Skeletal muscle tissue (tissue), 4 donors: Measurements from ENCODE around the gene NME9. TPM values are rescaled to one million over a fixed set of nuclear protein-coding genes. Genes with fewer than 3 reads are reported as not detected.

Experiments used
- H3K27ac ChIP-seq: one replicate; pipeline ENCODE4 v1.7.0; 2013; ENCODE audit warnings: mild to moderate bottlenecking, low read depth, low read length, inconsistent platforms
- H3K27me3 ChIP-seq, 3 donors: one replicate each; pipeline ENCODE4 v1.7.0; 2013; ENCODE audit warnings: low read length in 3 of 3; ENCODE audit not compliant: control insufficient read depth in 3 of 3, insufficient read depth in 3 of 3
- H3K36me3 ChIP-seq, 3 donors: one replicate each; pipeline ENCODE4 v1.7.0; 2013; ENCODE audit warnings: low read length in 3 of 3; ENCODE audit not compliant: control insufficient read depth in 3 of 3, insufficient read depth in 3 of 3
- H3K4me1 ChIP-seq, 3 donors: one replicate each; pipeline ENCODE4 v1.7.0; 2013; ENCODE audit warnings: low read length in 3 of 3, mild to moderate bottlenecking in 3 of 3; ENCODE audit not compliant: control insufficient read depth in 3 of 3, insufficient read depth in 3 of 3
- H3K4me3 ChIP-seq, 3 donors: one replicate each; pipeline ENCODE4 v1.7.0; 2013; ENCODE audit warnings: low read length in 3 of 3
- H3K9ac ChIP-seq, 3 donors: one replicate each; pipeline ENCODE4 v1.7.0; 2013; ENCODE audit warnings: low read length in 3 of 3, mild to moderate bottlenecking in 3 of 3, moderate library complexity in 2 of 3, low read depth in 1 of 3
- H3K9me3 ChIP-seq, 3 donors: one replicate each; pipeline ENCODE4 v1.7.0; 2013; ENCODE audit warnings: low read length in 3 of 3; ENCODE audit not compliant: control insufficient read depth in 3 of 3
- total RNA-seq: library from RNA; depleted of rRNA; stranded (reverse); fragments of >200 nt; gene quantifications from one replicate; pipeline ENCODE4 v1.2.3, GENCODE V29; 2014
- donor health status: Osteomylitis.

Gene NME9
- total RNA-seq, 1 donor from 2014 or later, result not detected

DNA sequence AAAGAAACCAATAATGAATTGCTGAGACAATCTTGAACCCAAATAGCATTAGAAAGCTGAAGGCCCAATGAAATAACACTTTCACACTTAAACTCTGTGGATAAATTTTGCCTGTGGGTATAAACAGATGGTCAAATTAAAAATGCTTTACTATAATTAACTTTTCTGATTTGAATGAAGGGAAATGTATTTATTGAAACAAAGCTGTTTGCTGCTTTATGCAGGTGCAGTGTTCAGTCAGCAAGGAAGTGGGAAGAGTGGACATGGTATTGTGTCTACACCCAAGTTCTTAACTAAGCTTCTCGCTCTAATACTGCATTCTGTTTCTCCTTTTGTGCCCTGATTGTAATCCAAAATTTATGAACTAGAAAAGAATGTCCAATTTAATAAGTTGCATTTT lies 31.8 kb downstream of the NME9 start:
- no peaks in the 10 kb centered on the region for H3K27me3 ChIP-seq
- H3K27ac ChIP-seq, result no peak overlapping the region
- peaks cover 20 to 34% (median 31%) of the 10 kb centered on the region in 3 donors for H3K36me3 ChIP-seq

DNA sequence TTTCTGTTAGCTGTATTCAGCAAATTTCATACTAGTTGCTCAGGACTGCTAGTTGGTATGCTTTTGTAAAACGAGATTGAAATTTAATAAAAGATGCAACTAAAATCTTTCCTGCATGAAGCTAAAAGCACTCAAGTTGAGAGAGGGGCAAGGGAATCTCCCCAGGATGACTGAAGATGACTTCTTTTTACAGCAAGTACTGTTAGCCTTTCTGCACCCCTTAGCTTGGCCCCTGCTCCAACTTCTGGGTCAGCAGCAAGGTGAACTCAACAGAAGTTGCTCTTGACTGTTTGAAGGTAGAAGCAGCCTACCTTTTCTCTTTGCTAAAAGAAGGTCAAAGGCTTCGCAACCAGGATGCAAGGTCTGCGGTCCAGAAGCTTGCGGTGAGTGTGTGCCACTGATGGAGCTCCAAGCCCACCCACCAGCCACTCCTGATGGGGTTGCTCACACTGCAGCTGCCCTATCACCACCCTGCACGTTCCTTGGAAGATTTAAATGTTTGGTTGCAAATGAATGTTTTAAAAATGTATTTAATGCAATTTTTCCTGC lies 32.5 kb downstream of the NME9 start:
- H3K36me3 ChIP-seq, result peaks cover 23 to 38% (median 37%) of the 10 kb centered on the region in 3 donors
- peaks cover 10 to 27% (median 18%) of the 10 kb centered on the region in 3 donors for H3K4me1 ChIP-seq
- H3K9ac ChIP-seq, result no peak overlapping the region
- no peaks in the 10 kb centered on the region for H3K9me3 ChIP-seq
- H3K4me3 ChIP-seq, result no peak overlapping the region
- H3K27ac ChIP-seq, result peak overlapping the region; percentile 23
- no peaks in the 10 kb centered on the region for H3K27me3 ChIP-seq

More for the DNA sequence above, 31.8 kb downstream of the NME9 start:
- Histone ChIP-seq H3K4me1 (peaks cover 10 to 29% (median 18%) of the 10 kb centered on the region in 3 donors), H3K9me3 (no peaks in the 10 kb centered on the region), H3K9ac (no peak overlapping the region), H3K4me3 (no peak overlapping the region)

DNA sequence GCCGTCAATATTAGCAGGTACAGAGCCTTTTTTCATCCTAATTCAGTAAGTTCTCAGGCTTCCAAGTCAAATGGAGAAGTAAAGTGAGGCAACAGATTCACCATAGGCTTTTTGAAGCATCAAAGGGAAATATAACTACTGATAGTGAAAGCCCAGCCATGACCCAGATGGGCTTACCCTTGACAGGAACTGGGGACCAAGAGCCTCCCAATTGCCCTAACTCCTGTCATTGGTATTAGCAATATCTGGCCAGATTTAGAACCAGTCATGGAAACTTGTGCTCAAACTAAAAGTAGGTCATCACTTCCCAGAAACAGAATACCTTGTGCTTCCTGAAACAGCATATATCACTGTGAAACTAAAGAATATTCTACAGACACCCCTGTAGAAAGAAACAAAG lies 33.0 kb downstream of the NME9 start:
- Histone ChIP-seq H3K9me3 (no peaks in the 10 kb centered on the region), H3K27me3 (no peaks in the 10 kb centered on the region), H3K4me1 (peaks cover 10 to 25% (median 18%) of the 10 kb centered on the region in 3 donors), H3K9ac (peak overlapping the region in 1 of 3 donors; percentile 16), H3K36me3 (peaks cover 23 to 40% (median 37%) of the 10 kb centered on the region in 3 donors), H3K4me3 (no peak overlapping the region), H3K27ac (peak overlapping the region; percentile 23)

DNA sequence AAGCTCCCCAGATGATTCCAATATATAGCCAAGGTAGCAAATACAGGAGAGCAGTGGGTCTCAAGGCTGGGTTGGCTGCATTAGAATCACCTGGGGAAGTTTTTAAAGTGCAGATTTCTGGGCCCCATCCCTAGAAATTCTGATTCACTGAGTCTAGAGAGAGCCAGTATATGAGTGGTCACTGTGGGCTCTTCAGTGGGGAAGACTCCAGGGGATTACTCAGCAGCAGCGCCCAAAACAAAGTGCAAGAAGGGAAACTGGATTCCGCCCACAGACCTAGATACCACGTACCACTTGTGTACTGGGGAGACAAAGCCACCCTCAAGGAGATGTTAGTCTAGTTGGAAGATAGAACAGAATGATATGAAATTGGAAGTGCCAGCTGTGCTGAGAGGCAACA lies 40.0 kb downstream of the NME9 start:
- Histone ChIP-seq H3K9ac (no peak overlapping the region), H3K27me3 (no peaks in the 10 kb centered on the region), H3K4me3 (no peak overlapping the region), H3K9me3 (no peaks in the 10 kb centered on the region), H3K27ac (no peak overlapping the region), H3K36me3 (peaks cover 32 to 64% (median 51%) of the 10 kb centered on the region in 3 donors), H3K4me1 (no peaks in the 10 kb centered on the region)

DNA sequence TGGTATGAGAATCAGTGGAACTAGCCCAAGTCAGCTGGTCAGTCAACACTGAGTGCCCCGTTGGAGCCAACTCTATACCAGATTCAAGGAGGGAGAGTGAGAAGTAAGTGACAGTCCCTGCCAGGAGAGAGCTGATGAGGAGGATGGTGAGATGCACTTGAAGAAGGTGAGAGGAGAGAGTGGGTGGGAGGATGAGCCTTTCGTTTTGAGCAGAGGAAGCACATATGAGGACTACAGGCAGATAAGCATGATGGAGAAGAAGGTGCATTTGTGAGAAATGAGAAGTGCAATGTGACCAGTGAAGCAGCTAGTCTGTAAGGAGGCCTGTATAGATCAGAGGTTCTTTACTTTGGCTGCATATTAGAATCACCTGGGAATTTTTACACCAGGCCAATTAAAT lies 40.4 kb downstream of the NME9 start:
- Histone ChIP-seq H3K36me3 (peaks cover 36 to 68% (median 55%) of the 10 kb centered on the region in 3 donors), H3K9ac (no peak overlapping the region), H3K9me3 (no peaks in the 10 kb centered on the region), H3K27me3 (no peaks in the 10 kb centered on the region), H3K4me1 (no peaks in the 10 kb centered on the region), H3K4me3 (no peak overlapping the region), H3K27ac (no peak overlapping the region)

DNA sequence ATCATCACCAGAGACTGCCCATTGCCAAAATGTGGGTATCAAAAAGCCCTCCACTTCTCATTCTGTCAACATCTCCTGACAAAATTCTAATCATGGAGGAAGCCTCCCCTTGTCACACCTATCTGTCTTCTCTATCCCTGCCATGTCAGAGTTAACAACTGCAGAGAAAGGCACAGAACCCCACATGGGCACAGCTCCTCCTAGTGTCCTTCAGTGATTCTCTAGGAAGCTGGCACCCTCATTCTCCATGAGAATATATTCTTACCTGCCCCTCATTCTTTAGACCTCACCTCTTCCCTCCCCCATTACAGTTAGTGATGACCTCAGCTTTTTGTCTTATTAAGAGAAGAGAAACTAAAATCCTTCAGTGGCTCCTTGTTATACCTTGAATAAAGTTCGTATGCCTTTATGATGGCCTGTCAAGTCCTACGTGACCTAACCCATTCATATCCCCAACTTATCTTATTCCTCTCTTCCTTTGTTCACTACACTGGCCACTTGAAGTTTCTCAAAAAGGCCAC lies 44.6 kb downstream of the NME9 start:
- H3K36me3 ChIP-seq, result peaks cover 23 to 37% (median 36%) of the 10 kb centered on the region in 3 donors
- no peaks in the 10 kb centered on the region for H3K27me3 ChIP-seq

DNA sequence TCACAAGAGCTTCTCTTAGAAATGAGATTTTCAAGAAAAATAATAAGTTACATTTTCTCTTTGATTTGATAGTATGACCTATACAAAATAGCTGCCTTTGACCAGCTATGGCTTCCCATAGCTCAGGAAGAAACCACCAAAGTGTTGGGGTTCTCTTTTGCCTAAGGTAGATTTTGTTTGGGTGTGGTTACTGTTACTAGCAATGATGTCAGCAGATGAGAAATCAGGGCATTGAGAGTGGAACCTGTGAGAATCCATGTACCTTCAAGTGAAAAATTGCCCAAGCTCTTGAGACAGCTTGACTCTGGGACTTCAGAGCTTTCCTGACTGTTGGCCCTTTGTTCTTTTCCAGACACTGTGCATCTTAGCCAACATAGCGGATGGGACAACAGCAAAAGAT lies 45.6 kb downstream of the NME9 start:
- no peaks in the 10 kb centered on the region for H3K27me3 ChIP-seq

More for the DNA sequence above, 44.6 kb downstream of the NME9 start:
- Histone ChIP-seq H3K27ac (no peak overlapping the region), H3K4me1 (peaks cover 0 to 8% (median 0%) of the 10 kb centered on the region in 3 donors), H3K9me3 (no peaks in the 10 kb centered on the region), H3K9ac (no peak overlapping the region), H3K4me3 (no peak overlapping the region)

DNA sequence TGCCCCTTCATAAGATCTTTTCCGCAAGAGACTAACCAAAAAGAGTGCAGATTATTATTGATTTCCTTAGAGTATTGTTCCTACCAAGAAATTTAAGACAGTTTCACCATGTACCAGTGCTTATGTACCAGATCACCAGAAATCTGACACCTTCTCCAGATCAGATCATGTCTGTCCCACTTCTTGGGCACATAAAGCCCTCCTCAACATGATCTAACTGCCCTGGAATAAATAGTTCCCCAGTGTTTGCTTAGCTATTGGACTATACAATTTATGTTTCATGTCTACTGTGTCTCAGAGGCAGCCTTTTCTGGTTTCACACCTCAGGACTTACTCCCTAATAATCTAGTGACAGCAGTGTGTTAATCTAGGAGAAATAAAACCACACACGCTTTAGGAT lies 46.8 kb downstream of the NME9 start:
- H3K4me3 ChIP-seq, result no peak overlapping the region
- H3K4me1 ChIP-seq, result peaks cover 0 to 8% (median 0%) of the 10 kb centered on the region in 3 donors
- no peak overlapping the region for H3K27ac ChIP-seq
- H3K9ac ChIP-seq, result no peak overlapping the region
- peaks cover 18 to 31% (median 27%) of the 10 kb centered on the region in 3 donors for H3K36me3 ChIP-seq
- no peaks in the 10 kb centered on the region for H3K27me3 ChIP-seq
- H3K9me3 ChIP-seq, result no peaks in the 10 kb centered on the region

More for the DNA sequence above, 45.6 kb downstream of the NME9 start:
- no peak overlapping the region for H3K4me3 ChIP-seq
- peaks cover 16 to 28% (median 28%) of the 10 kb centered on the region in 3 donors for H3K36me3 ChIP-seq
- no peak overlapping the region for H3K27ac ChIP-seq
- H3K9ac ChIP-seq, result no peak overlapping the region
- no peaks in the 10 kb centered on the region for H3K9me3 ChIP-seq
- H3K4me1 ChIP-seq, result peaks cover 0 to 8% (median 0%) of the 10 kb centered on the region in 3 donors

DNA sequence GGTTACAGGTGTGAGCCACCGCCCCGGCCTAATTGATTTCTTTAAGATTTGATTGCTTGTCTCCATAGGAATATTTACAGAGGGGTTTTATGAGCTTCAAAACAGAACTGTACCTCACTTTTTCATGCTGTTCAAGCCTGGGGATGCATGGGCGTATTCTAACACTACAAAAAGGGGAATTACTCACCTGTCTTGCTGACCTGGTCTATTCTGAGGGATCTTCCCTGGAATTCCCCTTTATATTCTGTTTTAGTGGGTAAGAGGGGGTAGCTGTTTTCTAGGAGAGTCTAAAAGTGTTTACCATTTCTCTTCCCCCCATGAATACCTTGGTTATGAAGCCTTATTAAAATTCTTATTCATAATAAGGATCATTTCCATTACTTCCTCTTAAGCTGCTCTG lies 48.1 kb downstream of the NME9 start:
- H3K36me3 ChIP-seq, result peaks cover 16 to 33% (median 25%) of the 10 kb centered on the region in 3 donors
- H3K4me3 ChIP-seq, result no peak overlapping the region
- peaks cover 0 to 8% (median 0%) of the 10 kb centered on the region in 3 donors for H3K4me1 ChIP-seq
- H3K9me3 ChIP-seq, result no peaks in the 10 kb centered on the region
- H3K27me3 ChIP-seq, result no peaks in the 10 kb centered on the region
- no peak overlapping the region for H3K27ac ChIP-seq
- H3K9ac ChIP-seq, result no peak overlapping the region

DNA sequence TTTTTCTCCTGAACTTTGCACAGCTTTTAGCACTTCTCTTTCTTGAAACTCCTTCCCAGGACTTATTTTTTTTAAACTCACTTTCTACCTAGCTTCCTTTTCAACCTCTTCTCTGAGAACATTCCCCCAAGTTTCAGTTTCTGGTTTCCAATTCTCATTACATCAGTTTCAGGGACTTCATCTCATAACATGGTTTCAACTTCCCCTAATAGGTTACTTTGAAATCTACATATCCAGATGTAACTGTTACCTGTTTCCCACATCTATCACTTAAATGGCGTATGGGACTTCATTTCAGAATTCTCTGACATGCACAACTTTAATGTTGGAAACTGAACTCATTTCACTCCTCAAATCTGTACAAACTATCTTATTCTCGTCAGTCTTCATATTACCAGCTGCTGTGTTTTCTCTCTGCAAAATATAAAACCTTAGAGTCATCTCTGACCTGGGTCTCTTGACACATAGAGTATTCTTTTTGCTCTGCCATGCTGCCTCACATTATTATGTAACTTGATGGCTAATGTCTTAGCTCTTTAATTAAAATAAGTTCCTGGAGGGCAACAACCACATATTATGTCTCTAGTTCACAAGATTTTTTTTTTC lies 58.4 kb downstream of the NME9 start:
- Histone ChIP-seq H3K9me3 (no peaks in the 10 kb centered on the region), H3K36me3 (peaks cover 17 to 43% (median 40%) of the 10 kb centered on the region in 3 donors)

More for the DNA sequence above, 58.4 kb downstream of the NME9 start:
- Histone ChIP-seq H3K4me1 (no peaks in the 10 kb centered on the region), H3K4me3 (no peak overlapping the region), H3K27me3 (no peaks in the 10 kb centered on the region), H3K9ac (no peak overlapping the region), H3K27ac (no peak overlapping the region)
